ENCODE measurements around the gene MTR. TPM values are rescaled to one million over a fixed set of nuclear protein-coding genes. Genes with fewer than 3 reads are reported as not detected.
A peak's percentile ranks its signal among the peaks of the same experiment; 100 is the strongest.

MTR gene
- total and polyA plus RNA-seq, 9 of the 15 experiments (the other 6 are each of a cell fraction or from before 2014, with no cell fraction given) = 3.4 to 44.3 (median 20.3) TPM

- TF ChIP-seq ZBTB26 (CRISPR knock-in tag; IDR thresholded peaks at IDR 0.05) (no peak), SRSF7 (optimal IDR thresholded peaks at IDR 0.05; ENCODE audit: low read depth, low read length) (no peak), ZNF740 (CRISPR knock-in tag; IDR thresholded peaks at IDR 0.05) (no peak), ZNF740 (tag; IDR thresholded peaks at IDR 0.05) (no peak), CBX8 (IDR thresholded peaks at IDR 0.05; ENCODE audit: borderline replicate concordance, extremely low read depth, low read depth, low read length, poor library complexity, severe bottlenecking) (no peak), POLR2A (conservative IDR thresholded peaks at IDR 0.05) (no peak), CREM (IDR thresholded peaks at IDR 0.05; ENCODE audit: low read depth) (0 out of 2 replicates have a peak, but pooled peaks have one; percentile 18), ZNF146 (CRISPR knock-in tag; IDR thresholded peaks at IDR 0.05; ENCODE audit: unreplicated experiment) (no peak), ZNF282 (CRISPR knock-in tag; IDR thresholded peaks at IDR 0.05) (no peak), DPF2 (IDR thresholded peaks at IDR 0.05) (peak; percentile 54; the same call in 1 of the 2 replicates), IRF1 (CRISPR knock-in tag; IDR thresholded peaks at IDR 0.05; ENCODE audit: borderline replicate concordance) (no peak), CTBP1 (IDR thresholded peaks at IDR 0.05; ENCODE audit: borderline replicate concordance) (no peak), FUS (optimal IDR thresholded peaks at IDR 0.05; ENCODE audit: low read depth, low read length) (no peak), CREB1 (IDR thresholded peaks at IDR 0.05) (no peak), CREB1 (CRISPR knock-in tag; IDR thresholded peaks at IDR 0.05) (no peak), TEAD4 (IDR thresholded peaks at IDR 0.05; ENCODE audit: low read length) (peak; percentile 66), TEAD4 (CRISPR knock-in tag; IDR thresholded peaks at IDR 0.05; ENCODE audit: borderline replicate concordance) (no peak), ZNF133 (CRISPR knock-in tag; IDR thresholded peaks at IDR 0.05) (no peak), MBD2 (IDR thresholded peaks at IDR 0.05; ENCODE audit: borderline replicate concordance, low read depth) (no peak), NRF1 (conservative IDR thresholded peaks at IDR 0.05 in 1 of 2, IDR thresholded peaks at IDR 0.05 in 1 of 2) (no peak), CREBBP (IDR thresholded peaks at IDR 0.05; ENCODE audit: low read depth, low read length) (no peak), BCLAF1 (IDR thresholded peaks at IDR 0.05; ENCODE audit: borderline replicate concordance in 1 of 2, control insufficient read depth in 1 of 2, low read depth in 2 of 2, low read length in 1 of 2) (no peak), MEF2D (tag; conservative IDR thresholded peaks at IDR 0.05; ENCODE audit: low read depth) (no peak), NFE2 (IDR thresholded peaks at IDR 0.05; ENCODE audit: low read depth) (peak; percentile 40; the same call in 1 of the 2 replicates)
Observed at GRCh38 chr1:236753964-236754363, 41.1 kb upstream of the MTR start (continued).

All from K562 (cell line).